GM10266 (cell line): ENCODE data around the gene PRORP.

Experiments
- DNase-seq: peaks from one replicate; pipeline ENCODE4 v3.0.0; 2012; ENCODE audit errors: extremely low spot score
- CTCF ChIP-seq: IDR thresholded peaks from 2 replicates; pipeline ENCODE4 v1.5.1; 2012; ENCODE audit warnings: mild to moderate bottlenecking, low read depth; ENCODE audit not compliant: control insufficient read depth, insufficient read depth; ENCODE audit errors: missing control alignments

PRORP gene

DNA sequence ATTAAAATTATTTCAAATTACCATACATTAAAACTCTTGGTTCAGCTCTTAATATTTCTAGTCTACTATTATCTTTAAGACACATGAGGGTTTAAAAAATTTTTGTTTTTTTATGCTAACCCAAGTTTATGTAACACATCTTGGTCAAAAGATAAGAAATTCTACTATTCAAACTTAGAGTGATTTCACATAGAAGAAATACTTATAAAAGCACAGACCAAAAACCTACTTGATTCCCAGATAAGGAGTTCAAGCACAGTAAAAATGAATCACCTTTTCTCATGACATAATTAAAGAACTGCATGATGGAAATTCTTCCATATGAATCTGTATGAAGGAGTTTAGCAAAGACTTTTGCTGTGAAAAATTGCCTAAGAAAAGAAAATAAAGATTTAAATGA lies 14.5 kb upstream of the PRORP start:
- no peak for DNase-seq
- TF ChIP-seq CTCF = no peak

DNA sequence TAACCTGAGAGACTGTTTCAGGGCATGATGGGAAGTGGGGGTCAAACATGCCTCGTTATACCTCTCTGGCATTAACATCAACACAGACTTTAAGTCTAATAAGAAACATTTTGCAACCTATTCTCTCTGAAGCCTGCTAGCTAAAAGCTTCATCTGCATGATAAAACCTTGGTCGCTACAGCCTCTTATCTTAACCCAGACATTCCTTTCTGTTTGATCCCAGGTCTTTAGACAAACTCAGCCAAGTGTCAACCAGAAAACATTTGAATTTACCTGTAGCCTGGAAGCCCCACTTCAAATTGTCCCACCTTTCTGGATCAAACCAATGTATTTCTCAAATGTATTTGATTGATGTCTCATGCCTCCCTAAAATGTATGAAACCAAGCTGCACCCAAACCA lies 9.7 kb upstream of the PRORP start:
- no peak for DNase-seq
- no peak for TF ChIP-seq CTCF

DNA sequence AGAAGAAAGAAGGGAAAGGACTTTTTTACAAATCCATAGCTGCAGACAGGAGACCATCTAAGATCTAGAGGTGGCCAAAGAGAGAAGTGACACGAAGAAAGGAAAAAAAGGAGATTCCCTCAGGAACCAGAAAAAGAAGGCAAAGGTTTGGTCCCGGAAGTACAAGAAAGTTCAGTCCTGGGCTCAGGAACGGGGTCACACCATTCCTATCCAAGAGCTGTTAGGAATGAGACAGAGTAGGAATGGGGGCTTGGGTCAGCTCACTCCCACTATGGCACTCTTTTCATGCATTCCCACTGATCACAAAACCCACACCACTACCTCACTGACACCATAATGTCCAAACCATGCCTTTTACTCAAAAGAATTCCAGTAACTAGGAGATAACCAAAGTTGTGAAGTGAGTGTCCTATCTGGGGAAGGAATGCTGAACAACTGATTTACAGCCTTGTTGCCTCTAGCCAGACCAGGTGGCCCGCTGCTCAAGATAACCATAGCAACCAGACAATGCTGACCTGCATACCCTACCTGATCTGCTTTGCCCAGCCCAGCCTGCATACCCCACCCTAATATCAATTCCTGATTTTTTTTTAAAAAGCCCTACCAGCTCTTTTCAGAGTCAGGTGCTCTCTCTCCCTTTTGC lies 8.9 kb upstream of the PRORP start:
- no peak for TF ChIP-seq CTCF
- no peak for DNase-seq

GRCh38 chr14:35114036-35114435 lies 8.3 kb upstream of the PRORP start:
- TF ChIP-seq CTCF = no peak
- no peak for DNase-seq

DNA sequence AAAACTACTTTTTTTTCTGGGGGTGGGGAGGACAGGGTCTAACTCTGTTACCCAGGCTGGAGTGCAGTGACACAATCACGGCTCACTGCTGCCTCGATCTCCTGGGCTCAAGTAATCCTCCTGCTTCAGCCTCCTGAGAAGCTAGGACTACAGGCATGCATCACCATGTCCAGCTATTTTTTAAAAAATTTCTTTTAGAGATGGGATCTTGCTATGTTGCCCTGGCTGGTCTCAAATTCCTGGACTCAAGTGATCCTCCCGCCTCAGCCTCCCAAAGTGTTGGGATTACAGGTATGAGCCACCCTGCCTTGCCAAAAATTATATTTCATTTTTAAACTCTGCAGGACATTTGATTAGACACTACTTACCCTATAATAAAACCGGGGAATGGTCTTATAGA lies 6.1 kb upstream of the PRORP start:
- no peak for DNase-seq
- no peak for TF ChIP-seq CTCF

DNA sequence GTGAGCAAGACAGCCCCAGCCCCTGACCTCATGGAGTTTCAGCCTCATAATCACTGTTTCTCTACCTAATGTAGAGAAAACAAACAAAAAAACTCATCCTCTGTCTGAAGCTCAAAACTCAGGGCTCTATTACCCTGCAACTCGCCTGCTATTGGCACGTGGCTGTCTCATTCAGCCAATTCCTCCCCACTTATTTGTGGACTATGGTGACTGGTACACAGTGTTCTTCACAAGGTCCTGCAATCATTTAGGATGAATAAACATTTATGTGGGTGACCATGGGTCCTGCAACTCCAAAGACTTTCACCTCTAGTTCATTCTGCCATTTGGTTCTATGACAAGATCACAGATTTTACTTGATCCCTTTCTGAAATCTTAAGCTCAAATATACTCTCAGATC lies 5.2 kb upstream of the PRORP start:
- no peak for DNase-seq
- TF ChIP-seq CTCF = no peak

GRCh38 chr14:35121026-35121886 lies 1.1 kb upstream of the PRORP start:
- TF ChIP-seq CTCF = no peak
- no peak for DNase-seq
